Smooth muscle cell (in vitro differentiated cells): ENCODE data around the gene TENM3. TPM values are rescaled to one million over a fixed set of nuclear protein-coding genes. Genes with fewer than 3 reads are reported as not detected.

Experiments used
- DNase-seq: peaks from one replicate; lab custom pipeline; 2025; ENCODE audit not compliant: unreplicated experiment; lab: John Stamatoyannopoulos, UW
- H2AFZ ChIP-seq: fragments of 200-600 bp; sonication (generic); 2 replicates; pipeline ENCODE4 v1.6.0; 2016; ENCODE audit warnings: antibody characterized with exemption, low read depth, mild to moderate bottlenecking
- H3F3A ChIP-seq: fragments of 200-600 bp; sonication (generic); 2 replicates; pipeline ENCODE4 v1.6.0; 2017; ENCODE audit warnings: antibody characterized with exemption, low read depth
- H3K27ac ChIP-seq: fragments of 200-600 bp; sonication (generic); 2 replicates; pipeline ENCODE4 v1.5.1; 2016; ENCODE audit warnings: low read depth, mild to moderate bottlenecking
- H3K27me3 ChIP-seq: fragments of 200-600 bp; sonication (generic); 2 replicates; pipeline ENCODE4 v1.6.1; 2016; ENCODE audit warnings: low read depth, mild to moderate bottlenecking
- H3K36me3 ChIP-seq: fragments of 200-600 bp; sonication (generic); 2 replicates; pipeline ENCODE4 v1.5.1; 2016; ENCODE audit warnings: low read depth
- H3K4me1 ChIP-seq: fragments of 200-600 bp; sonication (generic); 2 replicates; pipeline ENCODE4 v1.5.1; 2016; ENCODE audit warnings: low read depth
- H3K4me2 ChIP-seq: fragments of 200-600 bp; sonication (generic); 2 replicates; pipeline ENCODE4 v1.6.0; 2016; ENCODE audit warnings: mild to moderate bottlenecking
- H3K4me3 ChIP-seq: fragments of 200-600 bp; sonication (generic); 2 replicates; pipeline ENCODE4 v1.5.1; 2016; ENCODE audit warnings: mild to moderate bottlenecking
- H3K79me2 ChIP-seq: fragments of 200-600 bp; sonication (generic); 2 replicates; pipeline ENCODE4 v1.6.0; 2016; ENCODE audit warnings: low read depth, mild to moderate bottlenecking
- H3K9ac ChIP-seq: fragments of 200-600 bp; sonication (generic); 2 replicates; pipeline ENCODE4 v1.6.0; 2016; ENCODE audit warnings: low read depth
- H3K9me3 ChIP-seq: fragments of 200-600 bp; sonication (generic); replicated peaks from 2 replicates; pipeline ENCODE4 v1.5.1; 2016; ENCODE audit warnings: low read depth
- H4K20me1 ChIP-seq: fragments of 200-600 bp; sonication (generic); 2 replicates; pipeline ENCODE4 v1.6.0; 2016; ENCODE audit warnings: low read depth
- WGBS: methylation state at CpG from one replicate; pipeline ENCODE4 v1.1.7; 2016; ENCODE audit warnings: low lambda C conversion rate; 5-methylcytosine and 5-hydroxymethylcytosine counted together
- polyA plus RNA-seq: library from polyadenylated mRNA; unstranded; fragments of >200 nt; fragmentation: Nextera tagmentation; extraction: Ambion mirVana; gene quantifications from 2 replicates; pipeline ENCODE4 v1.2.1, GENCODE V29; 2016
- total RNA-seq: library from RNA; depleted of rRNA; stranded (reverse); fragments of >200 nt; gene quantifications from 2 replicates; pipeline ENCODE4 v1.2.3, GENCODE V29; 2014
- TF ChIP-seq, protein P1 (sequence below): fragments of 200-600 bp; sonication (generic); IDR thresholded peaks from 2 replicates; pipeline ENCODE4 v1.5.1; 2017; ENCODE audit warnings: borderline replicate concordance, mild to moderate bottlenecking, antibody characterized with exemption; ENCODE audit not compliant: insufficient read depth, poor library complexity, severe bottlenecking

The TENM3 gene
- total and polyA plus RNA-seq, 2 experiments from 2014 or later, result 46.9 to 295 TPM

DNA sequence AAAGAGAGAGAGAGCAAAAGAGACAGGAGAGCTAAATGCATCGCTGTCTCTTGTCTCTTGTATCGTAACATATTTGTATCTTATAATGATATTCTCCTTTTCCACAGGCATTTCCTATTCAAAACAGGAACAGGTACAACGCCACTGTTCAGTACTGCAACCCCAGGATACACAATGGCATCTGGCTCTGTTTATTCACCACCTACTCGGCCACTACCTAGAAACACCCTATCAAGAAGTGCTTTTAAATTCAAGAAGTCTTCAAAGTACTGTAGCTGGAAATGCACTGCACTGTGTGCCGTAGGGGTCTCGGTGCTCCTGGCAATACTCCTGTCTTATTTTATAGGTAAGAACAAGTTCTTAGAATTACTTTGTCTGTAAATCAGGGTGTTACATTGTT, 385.3 kb downstream of the TENM3 start:
- H3K9me3 ChIP-seq, result no peaks in the 10 kb centered on the region
- 95% methylated on average over 6 of the region's 6 CpGs for WGBS
- H3K9ac ChIP-seq, result no peak overlapping the region
- H4K20me1 ChIP-seq, result peaks cover 22% of the 10 kb centered on the region
- no peak overlapping the region for H3K27ac ChIP-seq
- H3K27me3 ChIP-seq, result no peaks in the 10 kb centered on the region
- H3K36me3 ChIP-seq, result peaks cover 5% of the 10 kb centered on the region
- no peaks in the 10 kb centered on the region for H3F3A ChIP-seq
- no peak overlapping the region for H2AFZ ChIP-seq
- DNase-seq, result no peak
- no peaks in the 10 kb centered on the region for H3K4me1 ChIP-seq
- no peak overlapping the region for H3K4me2 ChIP-seq
- peaks cover 7% of the 10 kb centered on the region for H3K79me2 ChIP-seq
- TF ChIP-seq, protein P1, sequence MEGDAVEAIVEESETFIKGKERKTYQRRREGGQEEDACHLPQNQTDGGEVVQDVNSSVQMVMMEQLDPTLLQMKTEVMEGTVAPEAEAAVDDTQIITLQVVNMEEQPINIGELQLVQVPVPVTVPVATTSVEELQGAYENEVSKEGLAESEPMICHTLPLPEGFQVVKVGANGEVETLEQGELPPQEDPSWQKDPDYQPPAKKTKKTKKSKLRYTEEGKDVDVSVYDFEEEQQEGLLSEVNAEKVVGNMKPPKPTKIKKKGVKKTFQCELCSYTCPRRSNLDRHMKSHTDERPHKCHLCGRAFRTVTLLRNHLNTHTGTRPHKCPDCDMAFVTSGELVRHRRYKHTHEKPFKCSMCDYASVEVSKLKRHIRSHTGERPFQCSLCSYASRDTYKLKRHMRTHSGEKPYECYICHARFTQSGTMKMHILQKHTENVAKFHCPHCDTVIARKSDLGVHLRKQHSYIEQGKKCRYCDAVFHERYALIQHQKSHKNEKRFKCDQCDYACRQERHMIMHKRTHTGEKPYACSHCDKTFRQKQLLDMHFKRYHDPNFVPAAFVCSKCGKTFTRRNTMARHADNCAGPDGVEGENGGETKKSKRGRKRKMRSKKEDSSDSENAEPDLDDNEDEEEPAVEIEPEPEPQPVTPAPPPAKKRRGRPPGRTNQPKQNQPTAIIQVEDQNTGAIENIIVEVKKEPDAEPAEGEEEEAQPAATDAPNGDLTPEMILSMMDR, result no peak
- no peak overlapping the region for H3K4me3 ChIP-seq

DNA sequence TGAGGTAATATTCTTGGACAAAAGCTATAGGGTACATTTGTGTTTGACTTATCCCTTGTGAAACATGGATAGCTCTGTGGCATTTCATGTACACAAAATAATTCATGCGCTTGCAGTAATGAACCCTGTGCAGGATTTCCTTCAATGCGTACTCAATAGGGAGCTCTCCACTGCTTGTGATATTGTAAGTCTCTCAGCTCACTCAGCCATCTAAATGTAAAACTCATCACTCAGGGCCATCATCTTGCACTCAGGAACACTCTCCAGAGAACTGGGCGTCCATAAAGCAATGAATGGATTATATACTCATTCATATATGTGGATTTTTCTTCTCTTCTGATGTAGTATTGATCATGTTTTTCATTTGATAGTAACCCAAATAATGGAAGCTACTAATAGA, 385.9 kb downstream of the TENM3 start:
- H2AFZ ChIP-seq, result no peak overlapping the region
- TF ChIP-seq, protein P1, result no peak
- H3K9me3 ChIP-seq, result no peaks in the 10 kb centered on the region
- H3K4me1 ChIP-seq, result no peaks in the 10 kb centered on the region
- H3F3A ChIP-seq, result no peaks in the 10 kb centered on the region
- H3K9ac ChIP-seq, result no peak overlapping the region
- H4K20me1 ChIP-seq, result peaks cover 22% of the 10 kb centered on the region
- H3K27ac ChIP-seq, result no peak overlapping the region
- H3K27me3 ChIP-seq, result no peaks in the 10 kb centered on the region
- peaks cover 7% of the 10 kb centered on the region for H3K79me2 ChIP-seq
- WGBS, result 96% methylated on average over 3 of the region's 3 CpGs
- no peak overlapping the region for H3K4me3 ChIP-seq
- peaks cover 5% of the 10 kb centered on the region for H3K36me3 ChIP-seq
- H3K4me2 ChIP-seq, result no peak overlapping the region
- no peak for DNase-seq

DNA sequence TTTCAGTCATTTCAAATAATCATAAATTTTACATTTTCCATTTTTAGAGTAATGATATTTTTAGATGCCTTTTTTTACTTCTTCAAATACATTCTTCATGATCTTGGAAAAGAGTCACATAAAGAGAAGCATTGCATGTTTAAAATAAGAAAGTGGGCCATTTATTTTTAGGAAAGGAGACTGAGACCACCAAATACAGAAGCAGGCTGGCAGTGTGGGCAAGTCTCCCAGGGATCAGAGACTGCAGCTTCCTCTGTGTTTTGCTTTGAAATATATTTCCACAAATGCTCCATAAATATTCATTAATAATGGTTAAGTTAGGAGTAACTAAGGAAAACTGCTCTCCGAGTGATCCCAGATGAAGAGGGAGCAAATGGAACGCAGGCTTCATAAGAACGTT, 397.3 kb downstream of the TENM3 start:
- Histone ChIP-seq H3K27me3 (no peaks in the 10 kb centered on the region), H3K36me3 (peaks cover 1% of the 10 kb centered on the region), H3K9ac (no peak overlapping the region), H3F3A (peaks cover 9% of the 10 kb centered on the region), H4K20me1 (no peaks in the 10 kb centered on the region), H3K4me3 (no peak overlapping the region), H3K27ac (no peak overlapping the region), H3K4me1 (peaks cover 11% of the 10 kb centered on the region), H3K4me2 (no peak overlapping the region), H3K9me3 (no peaks in the 10 kb centered on the region), H2AFZ (no peak overlapping the region), H3K79me2 (no peaks in the 10 kb centered on the region)
- 92% methylated on average over 3 of the region's 3 CpGs for WGBS
- TF ChIP-seq, protein P1, result no peak
- no peak for DNase-seq

DNA sequence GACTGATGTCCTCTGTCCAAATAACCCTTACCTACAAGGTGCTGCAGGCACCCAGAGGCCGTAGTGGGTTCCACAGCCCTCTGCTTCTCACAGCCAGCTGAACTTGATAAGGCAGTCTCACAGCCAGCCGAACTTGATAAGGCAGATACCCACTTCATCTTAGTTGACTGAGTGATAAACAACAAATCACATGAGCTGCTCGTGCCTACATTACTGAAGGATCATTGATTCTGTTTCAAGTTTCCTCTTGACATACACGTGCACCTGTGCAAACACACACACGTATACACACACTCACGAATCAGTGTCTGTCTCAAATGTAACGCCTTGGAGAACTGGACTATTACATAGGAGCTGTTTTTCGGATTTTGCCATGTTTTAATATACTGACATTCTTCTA, 397.7 kb downstream of the TENM3 start:
- H3K27me3 ChIP-seq, result no peaks in the 10 kb centered on the region
- no peak for DNase-seq
- H3K9me3 ChIP-seq, result no peaks in the 10 kb centered on the region
- no peak overlapping the region for H2AFZ ChIP-seq
- no peaks in the 10 kb centered on the region for H3K79me2 ChIP-seq
- WGBS, result 94% methylated on average over 8 of the region's 8 CpGs
- H3K4me3 ChIP-seq, result no peak overlapping the region
- H3K4me2 ChIP-seq, result no peak overlapping the region
- H3K4me1 ChIP-seq, result peaks cover 11% of the 10 kb centered on the region
- no peak overlapping the region for H3K9ac ChIP-seq
- H4K20me1 ChIP-seq, result no peaks in the 10 kb centered on the region
- no peak overlapping the region for H3K27ac ChIP-seq
- TF ChIP-seq, protein P1, result no peak
- H3K36me3 ChIP-seq, result peaks cover 6% of the 10 kb centered on the region
- H3F3A ChIP-seq, result peaks cover 9% of the 10 kb centered on the region
